ENCODE data around the gene EWSR1.
A peak's percentile ranks its signal among the peaks of the same experiment; 100 is the strongest.

EWSR1 gene

DNA sequence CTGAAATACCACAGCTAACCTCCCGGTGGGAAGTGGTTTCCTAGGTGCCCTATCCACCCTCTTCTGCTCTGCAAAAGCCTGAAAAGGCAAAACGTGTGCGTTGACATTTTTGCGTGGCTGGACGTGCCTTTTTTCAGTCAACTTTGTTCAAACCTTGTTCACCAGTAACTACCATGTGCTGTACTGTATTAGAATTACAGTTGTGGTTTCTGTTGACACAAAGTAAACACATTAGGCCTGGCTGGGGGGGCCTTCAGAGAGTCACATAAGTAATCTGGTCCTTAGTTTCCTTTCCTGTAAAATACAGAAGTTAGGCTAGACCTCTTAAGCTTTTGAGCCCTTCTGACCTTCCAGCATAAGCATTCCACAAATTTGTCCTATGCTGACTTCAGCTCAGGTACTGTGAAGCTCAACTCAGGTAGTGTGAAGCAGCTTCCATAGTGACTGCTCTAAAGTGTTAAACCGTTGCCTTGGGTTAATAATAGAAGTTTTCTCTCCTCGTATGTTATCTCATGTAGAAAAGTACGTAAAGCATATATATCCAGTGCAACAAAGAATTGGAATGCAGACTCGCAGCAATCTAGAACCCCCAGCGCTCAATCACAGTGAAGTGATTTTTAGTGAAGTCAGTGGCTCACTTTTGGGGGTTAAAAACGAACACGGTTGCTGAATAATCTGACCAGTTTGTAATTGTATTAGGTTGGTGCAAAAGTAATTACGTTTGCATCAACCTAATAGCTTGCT is 1.8 kb downstream of the EWSR1 start:
- DNase-seq (ENCODE audit: low read depth), result peak; percentile 47

DNA sequence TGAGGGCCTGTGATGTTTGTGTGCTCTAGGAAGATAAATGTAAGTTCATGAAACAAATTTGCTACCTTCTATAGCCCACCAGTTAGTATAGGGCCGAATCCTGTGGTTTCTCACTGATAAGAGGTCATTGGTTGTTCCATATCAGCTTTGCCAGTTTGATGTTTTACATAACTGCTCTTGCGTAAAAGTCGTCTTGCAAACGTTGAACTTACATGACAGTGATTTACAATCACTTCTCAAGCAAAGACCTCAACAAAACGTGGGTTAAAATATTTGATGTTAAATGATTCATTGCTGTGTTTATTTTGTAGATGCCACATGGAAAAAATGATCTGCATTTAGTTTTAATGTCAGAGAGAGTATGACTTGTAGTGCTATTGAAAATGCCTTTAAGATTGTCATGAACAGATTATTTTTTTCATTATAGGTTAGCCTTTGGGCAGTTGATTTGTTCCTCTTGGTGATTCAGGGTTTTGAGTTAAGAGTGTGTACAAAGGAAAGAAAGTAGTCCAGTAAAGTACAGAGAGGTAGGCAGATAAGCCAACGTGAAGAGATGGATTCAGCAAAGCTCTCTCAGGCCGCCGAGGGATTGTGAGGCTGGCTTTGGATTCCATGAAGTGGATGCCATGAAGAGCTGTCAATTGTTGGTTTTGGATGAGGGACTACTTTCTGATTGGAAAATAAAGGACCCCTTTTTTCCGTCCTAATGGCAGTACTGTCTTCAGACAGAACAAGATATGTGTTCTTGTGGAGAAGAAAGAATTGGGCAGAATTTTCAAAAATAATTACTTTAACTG is 2.6 kb downstream of the EWSR1 start:
- peak; percentile 60 for DNase-seq (ENCODE audit: low read depth)

GRCh38 chr22:29272624-29273023 is 4.6 kb downstream of the EWSR1 start:
- no peak for DNase-seq (ENCODE audit: low read depth)

- DNase-seq (ENCODE audit: low read depth), result no peak
Measured at GRCh38 chr22:29275167-29275566, 7.1 kb downstream of the EWSR1 start.

GRCh38 chr22:29275819-29276565 is 7.9 kb downstream of the EWSR1 start:
- no peak for DNase-seq (ENCODE audit: low read depth)

- no peak for DNase-seq (ENCODE audit: low read depth)
Measured at GRCh38 chr22:29277927-29278326, 9.9 kb downstream of the EWSR1 start.

GRCh38 chr22:29284196-29284595 is 16.1 kb downstream of the EWSR1 start:
- DNase-seq (ENCODE audit: low read depth), result no peak

DNA sequence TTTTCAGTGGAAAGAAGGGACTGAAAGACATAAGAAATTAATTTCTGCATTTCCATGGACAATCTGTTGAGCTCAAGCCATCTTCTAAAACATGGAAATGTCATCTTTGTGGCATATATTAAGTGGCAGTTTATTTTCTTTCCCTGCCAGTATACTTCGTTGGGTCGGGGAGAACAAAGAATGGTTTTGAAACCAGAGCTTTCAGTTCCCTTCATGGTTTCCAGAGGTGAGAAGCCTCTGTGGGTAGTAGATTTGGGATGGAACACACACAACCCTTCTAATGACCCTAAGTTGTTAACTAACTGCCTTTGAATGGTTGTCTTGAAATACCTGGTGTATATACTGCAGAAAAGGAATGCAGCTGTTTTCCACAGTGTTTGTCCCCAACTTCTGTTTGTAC is 20.8 kb downstream of the EWSR1 start:
- no peak for DNase-seq (ENCODE audit: low read depth)

DNA sequence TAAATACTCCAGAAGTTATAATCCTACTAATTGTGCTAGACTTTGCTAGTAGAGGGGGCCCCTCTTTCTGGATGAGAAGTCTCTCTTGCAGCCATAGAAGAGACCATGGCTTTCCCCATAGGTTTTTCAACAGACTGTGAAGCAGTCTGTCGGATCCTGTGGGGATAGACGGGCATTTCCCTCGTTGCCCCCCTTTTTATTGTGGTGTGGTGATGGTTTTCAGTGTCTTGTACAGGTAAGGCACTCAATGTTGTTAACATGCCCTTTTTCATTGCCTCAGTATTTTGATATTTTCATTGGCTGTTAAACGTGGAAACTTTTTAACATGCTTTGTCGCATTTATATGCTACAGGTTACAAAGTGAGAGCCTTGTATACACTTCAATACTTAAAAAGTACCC is 22.0 kb downstream of the EWSR1 start:
- DNase-seq (ENCODE audit: low read depth), result no peak

- DNase-seq (ENCODE audit: low read depth), result peak; percentile 26
Measured at GRCh38 chr22:29291215-29291614, 23.1 kb downstream of the EWSR1 start.

- DNase-seq (ENCODE audit: low read depth), result no peak
Measured at GRCh38 chr22:29292379-29292778, 24.3 kb downstream of the EWSR1 start.

- DNase-seq (ENCODE audit: low read depth), result no peak
Measured at GRCh38 chr22:29298641-29299040, 30.6 kb downstream of the EWSR1 start.

- DNase-seq (ENCODE audit: low read depth), result no peak
Measured at GRCh38 chr22:29299136-29299900, 31.2 kb downstream of the EWSR1 start.

DNA sequence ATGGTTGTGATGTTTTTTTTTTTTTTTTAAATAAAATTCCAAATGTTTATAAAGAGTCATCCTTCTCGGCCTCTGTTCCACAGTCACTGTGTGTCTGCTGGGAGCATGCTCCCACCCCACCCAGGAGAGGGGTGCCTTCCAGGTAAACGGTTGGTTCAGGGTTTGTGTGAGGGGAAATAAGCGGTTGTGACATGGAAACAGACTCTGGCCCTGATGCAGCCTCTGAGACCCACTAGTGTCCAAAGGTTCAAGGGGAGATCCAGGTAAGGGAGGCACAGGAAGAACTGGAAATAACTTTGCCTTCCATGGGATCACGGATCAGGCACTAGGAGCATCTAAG is 32.4 kb downstream of the EWSR1 start:
- DNase-seq (ENCODE audit: low read depth), result no peak

- peak; percentile 17 for DNase-seq (ENCODE audit: low read depth)
Measured at GRCh38 chr22:29300807-29301601, 32.9 kb downstream of the EWSR1 start.

DNA sequence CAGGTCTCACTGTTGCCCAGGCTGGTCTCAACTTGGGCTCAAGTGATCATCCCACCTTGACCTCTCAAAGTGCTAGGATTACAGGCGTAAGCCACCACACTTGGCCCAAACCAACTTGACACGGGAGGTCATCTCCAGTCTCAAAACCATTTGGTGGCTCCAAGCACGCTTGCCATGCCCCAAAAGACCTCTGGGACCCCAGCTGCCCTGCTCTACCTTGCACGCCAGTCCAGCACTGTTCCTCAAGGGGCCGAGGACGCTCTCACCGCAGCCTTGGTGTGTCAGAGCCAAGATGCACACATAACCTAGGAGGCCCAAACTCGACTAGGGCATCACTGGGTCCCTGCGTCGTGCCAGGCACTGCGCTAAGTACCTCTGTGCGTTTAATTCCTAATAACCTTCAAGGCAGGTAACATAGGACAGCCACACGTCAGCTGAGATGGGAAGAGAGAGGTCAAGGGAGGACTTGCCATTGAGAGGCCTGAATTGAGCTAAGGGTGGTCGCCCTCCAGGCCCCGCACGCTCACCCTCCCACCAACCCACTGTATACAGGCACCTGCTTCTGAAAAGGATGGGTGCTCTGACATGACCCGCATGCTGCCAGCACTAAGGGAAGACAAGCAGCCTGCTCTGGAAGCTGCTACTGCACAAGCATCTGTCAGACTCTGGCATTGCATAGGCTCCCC is 33.8 kb downstream of the EWSR1 start:
- peak; percentile 21 for DNase-seq (ENCODE audit: low read depth)

DNA sequence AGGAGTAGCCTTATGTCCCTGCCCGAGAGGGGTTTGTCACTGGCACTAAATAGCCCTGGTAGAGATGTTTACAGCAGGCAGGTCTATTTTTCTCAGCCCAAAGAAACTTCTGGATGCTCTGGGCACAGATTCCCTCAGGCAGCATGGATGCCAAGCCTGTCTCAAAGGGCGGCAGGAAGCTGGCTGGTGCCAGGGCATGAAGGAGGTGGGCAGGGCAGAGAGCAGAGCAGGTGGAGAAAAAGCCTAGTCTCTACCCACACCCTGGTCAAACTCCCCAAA is 34.3 kb downstream of the EWSR1 start:
- no peak for DNase-seq (ENCODE audit: low read depth)

DNA sequence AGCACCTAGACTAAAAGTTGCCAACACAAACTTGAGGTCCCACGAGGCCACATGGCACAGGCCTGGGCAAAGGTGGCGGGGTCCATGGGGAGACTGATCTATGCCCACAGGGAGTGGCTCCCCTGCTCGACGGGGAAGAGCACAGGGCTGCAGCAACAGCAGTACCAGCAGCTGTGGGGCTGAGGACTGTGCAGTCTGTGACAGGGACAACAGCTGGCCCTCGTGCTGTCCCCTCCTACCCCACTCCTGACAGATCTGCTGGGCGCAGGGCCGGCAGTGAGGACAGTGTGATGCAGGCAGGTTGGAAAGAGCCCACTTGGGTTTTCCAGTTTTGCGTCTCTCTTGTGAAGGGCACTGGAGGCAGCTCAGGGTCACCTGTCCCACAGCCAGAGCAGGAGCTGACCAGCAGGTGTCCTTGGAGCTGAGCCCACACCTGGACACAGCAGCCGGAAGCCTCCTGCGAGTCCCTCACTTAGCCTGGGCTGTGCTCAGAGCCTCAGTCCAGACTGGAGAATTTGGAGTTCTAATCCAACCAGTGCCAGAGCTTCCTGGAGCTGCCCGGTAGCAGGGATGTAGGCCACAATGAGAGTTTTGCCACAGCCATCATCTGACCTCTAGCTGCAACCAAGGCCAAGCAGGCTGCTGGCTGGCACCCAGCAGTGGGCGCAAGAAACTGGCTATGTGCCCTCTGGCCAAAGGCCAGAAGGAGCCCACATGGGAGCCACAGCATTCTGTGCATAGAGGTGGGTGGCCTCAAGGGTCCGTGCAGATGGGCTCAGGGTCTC is 34.8 kb downstream of the EWSR1 start:
- DNase-seq (ENCODE audit: low read depth), result no peak

GRCh38 chr22:29305836-29306174 is 37.7 kb downstream of the EWSR1 start:
- no peak for DNase-seq (ENCODE audit: low read depth)

DNA sequence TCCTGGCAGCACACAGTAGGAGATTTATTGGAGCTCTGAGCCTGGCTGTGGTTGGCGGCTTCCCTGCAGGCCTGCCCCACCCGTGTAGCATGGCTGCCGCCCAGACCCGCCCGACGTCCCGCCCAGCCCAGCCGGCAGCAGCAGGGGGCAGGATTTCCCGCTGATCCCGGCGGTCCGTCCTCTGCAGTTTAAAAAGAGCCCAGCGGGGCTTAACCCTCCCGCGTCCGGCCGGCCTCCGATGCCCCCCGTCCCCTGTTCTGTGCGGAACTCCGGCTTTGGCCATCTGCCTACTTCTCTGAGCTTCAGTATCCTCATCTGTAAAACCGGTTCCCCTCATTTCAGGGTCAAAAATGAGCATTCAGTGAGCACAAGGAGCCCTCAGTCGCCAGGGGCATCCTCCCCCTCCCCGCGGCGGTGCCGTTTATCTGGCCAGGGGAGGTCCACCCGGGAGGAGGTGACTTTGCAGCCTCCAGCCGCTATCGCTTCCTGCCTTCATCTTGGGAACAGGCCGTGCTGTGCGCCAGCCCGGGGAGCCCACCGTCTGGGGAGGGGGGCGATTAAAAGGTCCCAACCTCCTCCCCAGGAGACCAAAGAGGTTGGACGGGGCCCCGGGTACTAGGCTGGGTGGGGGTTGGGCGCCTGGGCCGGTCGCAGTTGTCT is 38.2 kb downstream of the EWSR1 start, which contains the start of gene GAS2L1:
Gene GAS2L1, plus strand, starts transcription at position 476 of the 660 bp plus-strand sequence. CDS start 1,456 bp downstream, outside the sequence.
- DNase-seq (ENCODE audit: low read depth), result peak; percentile 85

Data from ELR (cell line).